IMR-90 (cell line): ENCODE results near the gene ANKRD6. TPM values are rescaled to one million over a fixed set of nuclear protein-coding genes. Genes with fewer than 3 reads are reported as not detected.

Experiments used
- ATAC-seq: fragments of 200-7000 bp; cut with Tn5 transposase; 2 replicates; pipeline ENCODE4 v1.9.1; 2020; ENCODE audit warnings: low read depth, mild to moderate bottlenecking, moderate library complexity
- BruUV-seq: library from RNA; stranded (reverse); fragments of 400-500 nt; replicated peaks from 2 replicates; lab custom pipeline; 2021; lab: Mats Ljungman, UMichigan
- CTCF ChIA-PET: fragments of 300-600 bp; formaldehyde crosslinking; extraction: SDS; loops from one replicate; lab custom pipeline; 2021; ENCODE audit warnings: antibody characterized with exemption; lab: Yijun Ruan, JAX
- POLR2A ChIA-PET: fragments of 300-600 bp; sonication (Branson Sonifier 250); formaldehyde crosslinking; loops from one replicate; lab custom pipeline; 2022; ENCODE audit warnings: antibody characterized with exemption; ENCODE audit not compliant: unreplicated experiment; lab: Charles Lee
- DNase-seq: peaks from one replicate; pipeline ENCODE4 v3.0.0; 2013
- H2AFZ ChIP-seq: replicated peaks from 2 replicates; pipeline ENCODE3; 2013; ENCODE audit warnings: low read length, mild to moderate bottlenecking; ENCODE audit not compliant: poor library complexity
- H2AK5ac ChIP-seq: 2 replicates; pipeline ENCODE4 v1.6.1; 2013; ENCODE audit warnings: low read depth, low read length, inconsistent platforms
- H2AK9ac ChIP-seq: replicated peaks from 2 replicates; pipeline ENCODE3; 2013; ENCODE audit warnings: mild to moderate bottlenecking, low read depth, low read length, moderate library complexity; ENCODE audit not compliant: poor library complexity
- H2BK120ac ChIP-seq: 2 replicates; pipeline ENCODE4 v1.6.1; 2013; ENCODE audit warnings: low read depth, low read length, inconsistent platforms
- H2BK15ac ChIP-seq: 3 replicates; pipeline ENCODE4 v1.6.1; 2013; ENCODE audit warnings: low read depth, low read length, inconsistent platforms
- H2BK20ac ChIP-seq: 2 replicates; pipeline ENCODE4 v1.6.1; 2013; ENCODE audit warnings: low read depth, mild to moderate bottlenecking, inconsistent platforms, low read length, moderate library complexity
- H2BK5ac ChIP-seq: 2 replicates; pipeline ENCODE4 v1.6.1; 2013; ENCODE audit warnings: mild to moderate bottlenecking, low read depth, low read length, inconsistent platforms; ENCODE audit not compliant: poor library complexity, severe bottlenecking
- H3K14ac ChIP-seq: replicated peaks from 2 replicates; pipeline ENCODE4 v1.6.1; 2013; ENCODE audit warnings: low read depth, low read length, inconsistent platforms
- H3K18ac ChIP-seq: 2 replicates; pipeline ENCODE4 v1.6.1; 2013; ENCODE audit warnings: low read depth, low read length, control low read depth
- H3K23ac ChIP-seq: 2 replicates; pipeline ENCODE4 v1.6.1; 2013; ENCODE audit warnings: low read depth, low read length, inconsistent platforms
- H3K27ac ChIP-seq: 2 replicates; pipeline ENCODE4 v1.5.1; 2013; ENCODE audit warnings: mild to moderate bottlenecking, control low read depth, low read length; ENCODE audit not compliant: insufficient read depth
- H3K27me3 ChIP-seq: 2 replicates; pipeline ENCODE4 v1.6.1; 2013; ENCODE audit warnings: low read length; ENCODE audit not compliant: control insufficient read depth, insufficient read depth
- H3K36me3 ChIP-seq: 2 replicates; pipeline ENCODE4 v1.6.1; 2013; ENCODE audit warnings: low read length, mixed read lengths; ENCODE audit not compliant: control insufficient read depth, insufficient read depth
- H3K4ac ChIP-seq: 2 replicates; pipeline ENCODE4 v1.6.1; 2013; ENCODE audit warnings: low read depth, low read length, inconsistent platforms
- H3K4me1 ChIP-seq: 2 replicates; pipeline ENCODE4 v1.6.1; 2013; ENCODE audit warnings: low read length, mixed read lengths; ENCODE audit not compliant: control insufficient read depth, insufficient read depth
- H3K4me2 ChIP-seq: 2 replicates; pipeline ENCODE4 v1.6.1; 2013; ENCODE audit warnings: low read depth, mild to moderate bottlenecking, control low read depth, low read length, moderate library complexity
- H3K4me3 ChIP-seq: 2 replicates; pipeline ENCODE4 v1.5.1; 2013; ENCODE audit warnings: low read depth, mild to moderate bottlenecking, control low read depth, low read length, moderate library complexity; ENCODE audit not compliant: insufficient read depth
- H3K56ac ChIP-seq: 2 replicates; pipeline ENCODE4 v1.6.1; 2013; ENCODE audit warnings: low read length, inconsistent platforms; ENCODE audit not compliant: insufficient read depth; ENCODE audit errors: extremely low read depth
- H3K79me1 ChIP-seq, 2 experiments: 2 replicates each; pipeline ENCODE4 v1.6.1; 2013; ENCODE audit warnings: low read length in 2 of 2, inconsistent platforms in 1 of 2, low read depth in 1 of 2
- H3K9ac ChIP-seq: 2 replicates; pipeline ENCODE4 v1.6.1; 2013; ENCODE audit warnings: low read depth, low read length, control low read depth
- H3K9me1 ChIP-seq: 2 replicates; pipeline ENCODE4 v1.6.1; 2013; ENCODE audit warnings: low read length, inconsistent platforms; ENCODE audit not compliant: insufficient read depth
- H3K9me3 ChIP-seq: 2 replicates; pipeline ENCODE4 v1.6.1; 2013; ENCODE audit warnings: low read length; ENCODE audit not compliant: control insufficient read depth, insufficient read depth
- H4K20me1 ChIP-seq: 2 replicates; pipeline ENCODE4 v1.6.1; 2013; ENCODE audit warnings: low read length, inconsistent platforms; ENCODE audit not compliant: insufficient read depth
- H4K5ac ChIP-seq: 2 replicates; pipeline ENCODE4 v1.6.1; 2013; ENCODE audit warnings: mild to moderate bottlenecking, low read depth, low read length, control low read depth
- H4K8ac ChIP-seq, 2 experiments: 2 replicates each; pipeline ENCODE4 v1.6.1; 2013; ENCODE audit warnings: low read depth in 2 of 2, low read length in 2 of 2, control low read depth in 1 of 2, inconsistent platforms in 1 of 2
- H4K91ac ChIP-seq: 2 replicates; pipeline ENCODE4 v1.6.1; 2013; ENCODE audit warnings: low read depth, low read length, inconsistent platforms; ENCODE audit not compliant: insufficient read depth
- BHLHE40 ChIP-seq: fragments of 150-350 bp; IDR thresholded peaks from 2 replicates; pipeline ENCODE4 v1.6.1; 2016; ENCODE audit warnings: mild to moderate bottlenecking, low read depth, low read length
- CHD1 ChIP-seq: IDR thresholded peaks from 2 replicates; pipeline ENCODE4 v1.6.1; 2012; ENCODE audit warnings: low read depth, low read length, improper control_type of control experiment
- FOS ChIP-seq: fragments of 150-350 bp; IDR thresholded peaks from 2 replicates; pipeline ENCODE4 v1.6.1; 2016; ENCODE audit warnings: low read depth, low read length
- MXI1 ChIP-seq: IDR thresholded peaks from 2 replicates; pipeline ENCODE4 v1.6.1; 2012; ENCODE audit warnings: low read depth, mild to moderate bottlenecking, low read length, moderate library complexity, borderline replicate concordance
- NFE2L2 ChIP-seq: fragments of 150-350 bp; IDR thresholded peaks from 2 replicates; pipeline ENCODE4 v1.6.1; 2016; ENCODE audit warnings: low read depth, mild to moderate bottlenecking, low read length
- POLR2A ChIP-seq: IDR thresholded peaks from 2 replicates; pipeline ENCODE4 v1.6.1; 2012; ENCODE audit warnings: mild to moderate bottlenecking, low read depth, low read length
- RAD21 ChIP-seq: IDR thresholded peaks from 2 replicates; pipeline ENCODE4 v1.6.1; 2012; ENCODE audit warnings: low read length, improper control_type of control experiment
- SMC3 ChIP-seq: fragments of 150-350 bp; IDR thresholded peaks from 2 replicates; pipeline ENCODE4 v1.6.1; 2016; ENCODE audit warnings: low read depth, mild to moderate bottlenecking, antibody characterized with exemption, low read length, moderate library complexity
- USF2 ChIP-seq: fragments of 150-350 bp; IDR thresholded peaks from 2 replicates; pipeline ENCODE4 v1.6.1; 2017; ENCODE audit warnings: mild to moderate bottlenecking, antibody characterized with exemption, low read length, low read depth
- WGBS, 2 experiments: methylation state at CpG; one replicate each; pipeline versions ENCODE4 v1.1.5 to v1.1.7; 2013; ENCODE audit warnings: missing lambda C conversion rate in 2 of 2; ENCODE audit not compliant: insufficient read length in 1 of 2; ENCODE audit errors: extremely low coverage in 2 of 2; 5-methylcytosine and 5-hydroxymethylcytosine counted together
- dilution Hi-C: fragments of 300-500 bp; cut with HindIII; formaldehyde crosslinking; loops from one replicate; pipeline ENCODE4 v1.14.3; 2018; ENCODE audit warnings: low sequenced_read_pairs; ENCODE audit not compliant: unreplicated experiment
- in situ Hi-C: fragments of 300-500 bp; cut with MboI; formaldehyde crosslinking; loops from 3 replicates; pipeline ENCODE4 v1.14.3; 2019; ENCODE audit warnings: low sequenced_read_pairs, inconsistent platforms, mixed read lengths
- intact Hi-C: fragments of 100-400 bp; cut with micrococcal nuclease; formaldehyde crosslinking; loops from 2 replicates; pipeline ENCODE4 v1.10.0; 2022
- polyA plus RNA-seq, 3 experiments: library from polyadenylated mRNA; depleted of rRNA; stranded (reverse); fragments of >200 nt; gene quantifications; 2 replicates each; pipeline ENCODE4 v1.2.3, GENCODE V29; 2012; ENCODE audit warnings: low replicate concordance in 1 of 3
- total RNA-seq: library from RNA; depleted of rRNA; stranded (reverse); fragments of >200 nt; gene quantifications from 2 replicates; pipeline ENCODE4 v1.2.3, GENCODE V29; 2012

Gene ANKRD6
- total and polyA plus RNA-seq, 2 of the 4 experiments (the other 2 are of a cell fraction) = 0.12 to 0.18 TPM

DNA sequence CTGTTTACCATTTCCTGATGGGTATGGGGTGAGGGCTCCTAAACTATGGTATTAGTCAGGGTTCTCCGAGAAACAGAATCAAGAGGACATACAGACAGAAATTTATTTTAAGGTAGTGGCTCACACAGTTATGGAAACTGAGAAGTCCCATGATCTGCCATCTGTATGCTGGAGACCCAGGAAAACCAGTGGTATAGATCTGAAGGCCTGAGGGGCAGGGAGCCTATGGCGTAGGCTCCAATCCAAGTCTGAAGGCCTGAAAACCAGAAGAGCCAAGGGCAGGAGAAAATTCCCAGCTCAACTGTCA is 93.6 kb downstream of the ANKRD6 start:
- H3K18ac ChIP-seq = no peak overlapping the region
- H4K5ac ChIP-seq = no peak overlapping the region
- no peak overlapping the region for H2BK120ac ChIP-seq
- no peak overlapping the region for H3K27ac ChIP-seq
- H2BK20ac ChIP-seq = no peak overlapping the region
- no peak overlapping the region for H2AFZ ChIP-seq
- in situ Hi-C loops = no loop called here
- no peak overlapping the region for H3K14ac ChIP-seq
- no peaks in the 10 kb centered on the region for H3K27me3 ChIP-seq
- H3K4ac ChIP-seq = no peak overlapping the region
- H2BK15ac ChIP-seq = no peak overlapping the region
- dilution Hi-C loops = no loop called here
- no peak overlapping the region for H3K4me3 ChIP-seq
- H3K23ac ChIP-seq = no peak overlapping the region
- no peak overlapping the region for H2AK5ac ChIP-seq
- no peak overlapping the region for H3K56ac ChIP-seq
- intact Hi-C loops = no loop called here
- POLR2A ChIA-PET = no interaction called here
- DNase-seq (no peak), ATAC-seq (no peak)
- TF ChIP-seq FOS (no peak), USF2 (no peak), BHLHE40 (no peak), SMC3 (no peak), POLR2A (no peak), RAD21 (no peak), NFE2L2 (no peak), CHD1 (no peak), MXI1 (no peak)
- H3K79me1 ChIP-seq = no peaks in the 10 kb centered on the region
- H3K9me1 ChIP-seq = no peaks in the 10 kb centered on the region
- H3K36me3 ChIP-seq = no peaks in the 10 kb centered on the region
- H3K9ac ChIP-seq = no peak overlapping the region
- H4K91ac ChIP-seq = no peak overlapping the region
- 86% methylated on average over 1 of the region's 2 CpGs; no CpG with 5 or more reads in 1 of the 2 experiments for WGBS, 2 experiments
- no peak overlapping the region for H4K8ac ChIP-seq
- H2BK5ac ChIP-seq = no peak overlapping the region
- no TSS peak for BruUV-seq
- no peak overlapping the region for H3K4me2 ChIP-seq
- H3K4me1 ChIP-seq = no peaks in the 10 kb centered on the region
- H2AK9ac ChIP-seq = no peak overlapping the region
- CTCF ChIA-PET = no interaction called here
- no peaks in the 10 kb centered on the region for H4K20me1 ChIP-seq
- H3K9me3 ChIP-seq = no peaks in the 10 kb centered on the region
